ENCODE results near the gene TM7SF2. TPM values are rescaled to one million over a fixed set of nuclear protein-coding genes. Genes with fewer than 3 reads are reported as not detected.

Gene TM7SF2
- total RNA-seq = 8.7 and 16.1 TPM in 2 replicates

DNA sequence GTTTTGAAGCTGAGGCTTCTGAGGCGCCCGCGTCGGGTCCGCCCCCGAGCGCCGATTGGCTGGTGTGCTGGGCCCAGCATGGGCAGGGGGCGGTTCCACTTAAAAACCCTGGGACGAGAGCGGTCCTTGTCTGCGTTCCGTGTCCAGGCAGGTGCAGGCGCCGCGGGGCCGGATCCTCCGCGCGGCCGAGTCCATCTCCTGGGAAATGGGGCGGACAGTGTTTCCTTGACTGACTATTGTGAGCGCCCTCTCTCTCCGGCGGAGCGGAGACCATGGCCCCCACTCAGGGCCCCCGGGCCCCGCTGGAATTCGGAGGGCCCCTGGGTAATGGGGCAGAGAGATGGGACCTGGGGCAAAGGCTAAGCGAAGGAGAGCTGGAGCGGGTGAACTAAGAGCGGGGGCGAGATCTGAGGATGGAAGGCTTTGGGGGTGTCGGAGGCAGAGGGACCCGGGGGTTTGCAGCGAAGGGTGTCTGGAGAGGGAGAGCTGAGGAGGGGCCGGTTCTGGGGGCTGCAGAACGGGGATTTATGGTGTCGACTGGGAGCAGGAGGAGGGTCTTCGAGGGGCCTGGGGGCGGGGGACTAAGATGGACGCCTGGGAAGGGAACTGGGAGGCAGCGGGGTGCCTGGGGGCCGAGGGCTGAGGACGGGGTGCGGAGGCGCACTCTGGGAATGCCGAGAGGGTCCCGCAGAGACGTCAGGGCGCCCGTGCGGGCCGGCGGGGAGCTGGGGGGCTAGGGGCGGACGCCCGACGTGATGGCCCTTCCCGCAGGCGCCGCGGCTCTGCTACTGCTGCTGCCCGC lies at the start of gene TM7SF2:
Gene TM7SF2 (plus strand): TSS at position 129 of the 802 bp plus-strand sequence. CDS start 144 bp downstream, at position 273.

DNA sequence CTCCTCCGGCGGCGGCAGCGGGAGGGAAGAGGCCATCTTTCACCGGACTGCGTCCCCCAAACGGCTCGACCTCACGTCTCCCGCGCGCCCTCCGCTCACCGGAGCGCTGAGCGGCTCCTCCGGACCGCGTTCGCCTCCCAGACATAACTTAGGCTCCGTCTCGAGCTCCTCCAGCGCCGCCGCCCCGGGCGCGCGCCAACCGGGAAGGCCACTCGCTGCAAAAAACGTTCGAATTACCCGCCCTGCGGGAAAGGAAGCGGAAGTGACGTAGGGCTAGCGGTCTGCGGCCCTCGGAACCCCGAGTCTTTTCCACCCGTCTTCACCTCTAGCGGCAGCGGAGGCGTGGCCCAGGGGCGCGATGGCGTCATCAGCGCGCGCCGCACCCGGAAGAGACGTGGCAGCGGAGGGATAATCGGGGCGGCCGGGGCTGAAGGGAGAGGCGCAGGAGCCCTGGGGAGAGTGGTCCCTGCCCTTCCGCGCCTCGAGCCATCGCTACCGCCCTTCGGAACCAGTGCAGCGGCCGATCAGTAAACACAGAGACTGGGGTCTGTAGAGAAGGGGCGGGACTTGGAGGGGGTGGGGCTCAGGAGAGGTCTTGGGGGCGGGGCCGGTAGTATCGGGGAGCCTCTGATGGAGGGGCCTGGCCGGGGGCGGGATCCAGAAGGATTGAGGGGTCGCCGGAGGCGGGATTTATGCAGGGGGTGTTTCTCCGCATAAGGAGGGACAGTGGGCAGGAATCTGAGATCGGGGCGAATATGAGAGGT lies 27.7 kb upstream of the TM7SF2 start, which contains the start of the genes CDCA5 and ZFPL1:
Gene CDCA5 (minus strand): TSS at position 207 of the 764 bp plus-strand sequence. CDS start 62 bp downstream, at position 145.
Gene ZFPL1 (plus strand): TSS at position 389 of the 764 bp plus-strand sequence. CDS start 477 bp downstream, outside the sequence.

DNA sequence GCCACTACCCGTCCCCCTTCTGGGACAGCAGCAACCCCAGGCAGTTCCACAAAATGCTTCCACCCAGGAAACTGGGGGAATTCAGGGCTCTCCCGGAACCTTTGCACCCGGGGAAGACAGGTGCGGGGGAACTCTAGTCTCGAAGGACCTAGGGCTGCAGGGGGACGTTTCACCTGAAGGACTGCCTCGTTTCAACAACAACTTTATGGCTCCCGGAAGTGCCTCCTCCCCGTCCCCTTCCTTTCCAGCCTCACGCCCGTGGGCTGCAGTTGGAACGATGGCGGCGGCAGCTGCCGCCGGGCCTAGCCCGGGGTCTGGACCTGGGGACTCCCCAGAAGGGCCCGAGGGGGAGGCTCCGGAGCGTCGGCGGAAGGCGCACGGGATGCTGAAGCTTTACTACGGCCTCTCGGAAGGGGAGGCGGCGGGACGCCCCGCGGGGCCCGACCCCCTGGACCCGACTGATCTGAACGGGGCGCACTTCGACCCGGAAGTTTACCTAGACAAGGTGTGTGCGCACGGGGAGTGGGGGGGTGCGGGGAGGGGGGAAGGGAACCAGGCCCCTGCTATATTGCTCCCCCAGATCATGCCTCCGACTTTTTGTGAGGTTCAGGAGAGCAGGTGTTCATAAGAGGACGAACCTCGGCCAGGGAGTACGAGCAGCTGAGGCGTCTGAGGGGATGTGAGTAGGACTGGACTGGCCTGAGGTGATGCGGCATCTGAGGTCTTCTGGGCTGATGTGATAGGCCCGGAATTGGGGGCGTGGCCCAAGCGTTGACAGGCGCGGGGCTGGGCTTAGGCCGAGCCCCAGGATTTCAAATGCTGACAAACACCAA lies 15.5 kb upstream of the TM7SF2 start, which contains the start of gene VPS51:
Gene VPS51 (plus strand): TSS at position 241 of the 833 bp plus-strand sequence. CDS start 37 bp downstream, at position 278.

DNA sequence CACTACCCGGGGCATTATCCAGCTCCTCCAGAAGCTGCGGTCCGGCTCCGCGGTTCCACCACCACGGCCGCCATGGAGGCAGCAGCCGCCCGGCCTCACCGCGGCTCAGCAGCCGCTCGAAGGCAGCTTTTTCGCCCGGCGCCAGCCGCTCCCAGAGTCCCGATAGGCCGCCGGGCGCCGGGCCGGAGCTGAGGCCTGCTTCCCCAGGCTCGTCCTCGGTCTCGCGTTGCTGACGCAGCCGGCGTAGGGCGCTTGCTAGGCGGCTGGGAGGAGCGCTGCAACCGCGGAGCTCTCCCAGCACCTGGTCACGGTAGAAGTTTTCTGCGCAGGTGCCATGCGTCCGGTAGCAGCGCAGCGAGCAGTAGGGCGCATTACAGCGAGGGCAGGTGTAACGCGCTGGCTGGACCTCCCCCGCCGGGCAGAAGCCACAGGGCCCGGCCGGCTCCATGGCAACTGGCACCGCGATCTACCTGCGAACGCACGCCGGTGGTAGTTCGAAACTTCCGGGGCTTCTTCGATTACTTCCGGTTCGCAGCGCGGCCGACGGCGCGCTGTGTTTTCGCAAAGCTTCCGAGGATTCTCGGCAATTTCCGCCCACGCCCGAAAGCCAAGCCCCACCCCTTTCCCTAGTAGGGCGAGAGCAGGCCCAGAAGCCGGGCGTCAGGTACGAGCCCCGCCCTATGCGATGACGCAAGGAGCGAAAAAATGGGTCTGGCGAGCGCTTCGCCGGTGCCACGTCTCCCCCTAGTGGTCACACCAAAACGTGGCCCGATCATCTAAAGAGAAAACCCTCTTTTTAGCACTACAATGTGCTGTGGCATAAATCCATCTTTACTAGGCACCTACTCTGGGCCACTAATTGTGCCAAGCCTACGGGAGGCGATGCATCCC lies 5.8 kb downstream of the TM7SF2 start, which contains the start of gene ZNHIT2:
Gene ZNHIT2 (minus strand): TSS at position 496 of the 891 bp plus-strand sequence. CDS start 48 bp downstream, at position 448.

DNA sequence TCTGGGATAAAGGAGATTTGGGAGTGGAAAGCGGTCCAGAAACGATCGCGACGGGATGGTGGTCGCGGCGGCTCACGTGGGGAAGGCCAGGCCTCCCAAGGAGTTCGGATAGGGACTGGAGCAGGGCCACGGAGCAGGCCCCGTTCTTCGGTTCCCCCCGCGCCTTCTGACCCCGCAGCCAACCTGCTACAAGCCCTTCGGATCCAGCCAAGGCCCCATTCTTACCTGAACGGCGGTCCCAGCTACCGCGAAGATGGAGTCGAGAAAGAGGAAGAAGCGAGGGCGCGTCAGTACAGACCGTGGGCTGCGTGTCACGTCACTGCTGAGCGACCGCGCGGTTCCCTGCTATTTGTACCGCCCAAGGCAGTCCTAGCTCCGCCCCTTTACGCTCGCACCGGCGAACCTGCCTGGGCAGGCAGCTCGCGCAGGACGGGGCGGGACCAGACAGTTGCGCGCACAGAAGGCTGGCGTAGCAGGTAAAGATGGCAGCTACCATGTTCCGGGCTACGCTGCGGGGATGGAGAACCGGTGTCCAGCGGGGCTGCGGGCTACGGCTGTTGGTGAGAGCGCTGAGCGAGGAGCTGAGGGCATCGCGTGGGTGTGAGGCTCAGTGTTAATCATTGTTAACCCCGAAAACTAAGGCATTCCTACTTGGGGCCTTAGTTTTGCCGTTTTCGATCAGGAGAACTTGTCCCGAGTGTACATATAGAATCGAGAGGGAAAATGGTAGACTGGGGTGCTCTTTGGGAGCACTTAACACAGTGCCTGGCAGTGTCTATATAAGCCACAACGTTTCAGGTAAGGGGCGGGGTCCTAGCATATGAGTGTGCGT lies 10.4 kb downstream of the TM7SF2 start, which contains the start of the genes FAU and MRPL49:
Gene FAU (minus strand): TSS at position 270 of the 832 bp plus-strand sequence. CDS start 321 bp downstream, outside the sequence.
Gene MRPL49 (plus strand): TSS at position 457 of the 832 bp plus-strand sequence. CDS start 26 bp downstream, at position 483.

DNA sequence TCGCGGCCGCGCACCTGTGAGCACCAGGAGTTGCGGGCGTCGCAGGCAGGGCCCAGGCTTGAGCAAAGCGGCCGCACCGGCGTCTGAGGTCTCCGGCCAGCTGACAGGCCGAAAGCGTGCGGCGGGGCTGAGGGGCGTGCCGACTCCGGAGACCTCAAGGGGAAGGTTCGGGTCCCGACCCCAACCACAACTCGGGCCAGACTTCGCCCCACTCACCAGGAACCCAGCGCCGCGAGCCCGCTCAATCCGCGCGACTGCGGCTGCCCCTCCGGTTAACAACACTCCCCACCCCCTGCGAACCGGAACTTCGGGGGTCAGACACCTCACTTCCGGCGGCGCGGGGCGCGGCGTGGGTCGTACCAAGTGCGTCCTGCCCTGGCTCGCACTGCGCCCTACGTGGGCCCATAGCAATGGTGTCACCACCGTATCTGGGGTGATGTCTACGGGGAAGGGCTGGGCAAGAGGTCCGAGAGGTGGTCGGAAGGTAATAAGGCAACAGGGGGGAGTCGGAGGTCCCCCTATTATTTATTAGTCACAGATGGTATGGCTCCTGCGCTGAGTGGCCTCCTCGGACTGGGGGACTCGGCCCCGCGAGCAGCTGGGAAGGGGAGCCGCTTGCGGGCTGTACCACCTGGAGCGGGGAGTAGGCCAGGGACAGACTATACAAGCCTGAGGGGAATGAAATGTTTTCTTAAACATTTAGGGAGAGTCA lies 22.7 kb downstream of the TM7SF2 start, which contains the start of gene SYVN1:
Gene SYVN1 (minus strand): TSS at position 280 of the 712 bp plus-strand sequence. CDS start 918 bp downstream, outside the sequence.

Other genes starting within 250 kb of the TM7SF2 start
- gene EHD1, start 233.3 kb upstream of the TM7SF2 start, total RNA-seq = 43.5 and 108 TPM in 2 replicates
- 7.0 and 13.4 TPM in 2 replicates for gene ATG2A, start 194.7 kb upstream of the TM7SF2 start, total RNA-seq
- 7.6 and 13.6 TPM in 2 replicates for gene PPP2R5B, start 187.2 kb upstream of the TM7SF2 start, total RNA-seq
- not detected in 2 replicates for gene GPHA2, start 176.0 kb upstream of the TM7SF2 start, total RNA-seq
- gene MAJIN, start 139.8 kb upstream of the TM7SF2 start, total RNA-seq = not detected in 2 replicates
- 0.31 and 0.32 TPM in 2 replicates for gene BATF2, start 114.9 kb upstream of the TM7SF2 start, total RNA-seq
- gene ARL2, start 97.7 kb upstream of the TM7SF2 start, total RNA-seq = 120 and 126 TPM in 2 replicates
- 8.1 and 10.4 TPM in 2 replicates for gene SNX15, start 84.4 kb upstream of the TM7SF2 start, total RNA-seq
- 8.4 and 9.8 TPM in 2 replicates for gene SAC3D1, start 70.7 kb upstream of the TM7SF2 start, total RNA-seq
- gene NAALADL1, start 53.3 kb upstream of the TM7SF2 start, total RNA-seq = 8.1 and 8.8 TPM in 2 replicates
- 8.1 and 8.6 TPM in 2 replicates for gene CDCA5, start 27.8 kb upstream of the TM7SF2 start, total RNA-seq
- 23.0 and 30.5 TPM in 2 replicates for gene ZFPL1, start 27.6 kb upstream of the TM7SF2 start, total RNA-seq
- gene VPS51, start 15.7 kb upstream of the TM7SF2 start, total RNA-seq = 199 and 268 TPM in 2 replicates
- 3.6 and 5.5 TPM in 2 replicates for gene ZNHIT2, start 5.8 kb downstream of the TM7SF2 start, total RNA-seq
- gene FAU, start 10.3 kb downstream of the TM7SF2 start, total RNA-seq = 268 and 409 TPM in 2 replicates
- 34.5 and 50.3 TPM in 2 replicates for gene MRPL49, start 10.4 kb downstream of the TM7SF2 start, total RNA-seq
- 7.3 and 32.0 TPM in 2 replicates for gene SYVN1, start 22.6 kb downstream of the TM7SF2 start, total RNA-seq
- gene SPDYC, start 58.4 kb downstream of the TM7SF2 start, total RNA-seq = not detected in 2 replicates
- gene CAPN1, start 70.1 kb downstream of the TM7SF2 start, total RNA-seq = 86.8 and 101 TPM in 2 replicates
- gene POLA2, start 150.1 kb downstream of the TM7SF2 start, total RNA-seq = 6.2 and 7.7 TPM in 2 replicates
- 7.1 and 8.7 TPM in 2 replicates for gene CDC42EP2, start 203.0 kb downstream of the TM7SF2 start, total RNA-seq
- gene DPF2, start 222.0 kb downstream of the TM7SF2 start, total RNA-seq = 22.0 and 32.5 TPM in 2 replicates
- under 0.01 and 0.13 TPM in 2 replicates for gene TIGD3, start 242.9 kb downstream of the TM7SF2 start, total RNA-seq